Measurements from ENCODE around the gene KIR2DL1.
"Not testable (repeated sequence)": the region's sequence is repeated elsewhere in the genome, so short reads cannot be mapped to it uniquely, and the experiment has no call there.

Gene KIR2DL1

GRCh38 chr19:54771018-54771960, 1.7 kb downstream of the KIR2DL1 start:
- not testable (repeated sequence) for DNase-seq

DNA sequence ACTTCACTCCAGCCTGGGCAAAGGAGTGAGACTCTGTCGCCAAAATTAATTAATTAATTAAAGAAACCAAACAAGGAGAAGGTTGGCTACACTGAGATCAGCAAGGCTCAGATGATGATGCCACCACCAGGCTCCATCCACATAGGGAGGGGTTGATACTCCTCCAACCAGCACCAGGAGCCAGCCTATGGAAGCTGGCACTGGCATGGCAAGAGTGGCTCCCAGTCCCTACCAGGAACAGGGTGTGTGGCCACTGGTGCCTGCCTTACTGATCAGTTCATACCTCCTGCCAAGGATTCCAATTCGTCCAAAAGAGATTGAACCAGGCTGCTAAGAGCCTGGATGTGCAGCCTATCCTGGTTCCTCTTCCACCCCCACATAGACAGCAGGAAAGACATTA, 3.1 kb downstream of the KIR2DL1 start:
- not testable (repeated sequence) for DNase-seq

DNA sequence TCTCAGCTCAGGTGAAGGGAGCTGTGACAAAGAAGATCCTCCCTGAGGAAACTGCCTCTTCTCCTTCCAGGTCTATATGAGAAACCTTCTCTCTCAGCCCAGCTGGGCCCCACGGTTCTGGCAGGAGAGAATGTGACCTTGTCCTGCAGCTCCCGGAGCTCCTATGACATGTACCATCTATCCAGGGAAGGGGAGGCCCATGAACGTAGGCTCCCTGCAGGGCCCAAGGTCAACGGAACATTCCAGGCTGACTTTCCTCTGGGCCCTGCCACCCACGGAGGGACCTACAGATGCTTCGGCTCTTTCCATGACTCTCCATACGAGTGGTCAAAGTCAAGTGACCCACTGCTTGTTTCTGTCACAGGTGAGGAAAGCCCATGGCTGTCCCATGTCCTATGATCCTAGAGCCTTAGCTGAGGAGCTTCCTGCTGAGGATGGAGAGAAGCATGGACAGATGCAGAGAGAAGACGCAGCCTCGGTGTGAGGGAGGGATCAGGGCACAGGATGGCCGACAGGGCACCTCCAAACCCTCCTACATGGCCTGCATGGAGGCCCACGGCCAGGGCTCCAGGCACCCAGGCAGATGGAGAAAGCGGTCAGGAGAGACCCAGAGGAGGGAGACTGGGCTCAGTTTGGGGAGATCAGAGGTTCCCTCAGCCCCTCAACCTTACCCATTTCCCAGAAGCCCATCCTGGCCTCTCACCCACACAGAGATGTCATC, 5.7 kb downstream of the KIR2DL1 start:
- not testable (repeated sequence) for DNase-seq

- DNase-seq = not testable (repeated sequence)
Observed at GRCh38 chr19:54775830-54776229, 6.2 kb downstream of the KIR2DL1 start.

GRCh38 chr19:54777851-54778250, 8.3 kb downstream of the KIR2DL1 start:
- not testable (repeated sequence) for DNase-seq

DNA sequence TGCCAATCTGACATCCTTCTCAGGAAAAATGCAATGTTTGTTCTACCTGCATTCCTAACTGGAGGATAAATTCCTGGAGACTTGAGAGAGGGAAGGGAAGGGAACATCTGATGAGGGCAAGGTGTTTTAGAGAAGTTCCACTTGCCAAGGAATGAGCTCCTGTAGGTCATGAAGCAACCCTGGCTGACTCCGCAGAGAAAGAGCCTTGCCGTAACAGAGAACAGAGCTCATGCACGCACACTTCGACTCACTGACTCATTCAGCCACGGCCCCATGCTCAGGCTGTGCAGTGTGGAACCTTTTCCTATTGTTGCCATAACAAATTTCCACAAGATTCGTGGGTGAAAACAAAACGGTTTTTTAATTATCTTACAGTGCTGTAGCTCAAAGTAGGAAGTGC, 9.3 kb downstream of the KIR2DL1 start:
- peak; percentile 71 to 90 for DNase-seq

DNA sequence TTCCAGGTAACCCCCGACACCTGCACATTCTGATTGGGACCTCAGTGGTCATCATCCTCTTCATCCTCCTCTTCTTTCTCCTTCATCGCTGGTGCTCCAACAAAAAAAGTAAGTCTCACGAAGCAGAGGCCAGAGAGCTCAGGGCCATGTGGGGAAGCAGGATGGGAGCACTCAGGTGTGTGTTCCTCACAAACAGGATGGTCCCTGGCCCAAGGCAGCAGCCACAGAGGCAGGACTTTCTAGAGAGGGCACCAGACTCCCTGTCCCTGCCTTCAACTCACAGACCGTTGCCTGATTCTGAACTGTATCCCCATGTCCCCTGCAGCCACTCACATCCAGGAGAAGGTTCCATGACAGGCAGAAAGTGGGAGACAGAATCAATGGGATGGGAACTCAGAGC, 13.3 kb downstream of the KIR2DL1 start:
- DNase-seq = not testable (repeated sequence)

DNA sequence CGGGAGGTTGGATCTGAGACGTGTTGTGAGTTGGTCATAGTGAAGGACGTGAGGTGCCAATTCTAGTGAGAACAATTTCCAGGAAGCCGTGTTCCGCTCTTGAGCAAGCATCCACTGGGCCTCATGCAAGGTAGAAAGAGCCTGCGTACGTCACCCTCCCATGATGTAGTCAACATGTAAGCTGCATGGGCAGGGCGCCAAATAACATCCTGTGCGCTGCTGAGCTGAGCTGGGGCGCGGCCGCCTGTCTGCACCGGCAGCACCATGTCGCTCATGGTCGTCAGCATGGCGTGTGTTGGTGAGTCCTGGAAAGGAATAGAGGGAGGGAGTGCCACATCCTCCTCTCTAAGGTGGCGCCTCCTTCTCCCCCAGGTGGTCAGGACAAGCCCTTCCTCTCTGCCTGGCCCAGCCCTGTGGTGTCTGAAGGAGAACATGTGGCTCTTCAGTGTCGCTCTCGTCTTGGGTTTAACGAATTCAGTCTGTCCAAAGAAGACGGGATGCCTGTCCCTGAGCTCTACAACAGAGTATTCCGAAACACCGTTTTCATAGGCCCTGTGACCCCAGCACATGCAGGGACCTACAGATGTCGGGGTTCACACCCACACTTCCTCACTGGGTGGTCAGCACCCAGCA, 16.6 kb downstream of the KIR2DL1 start:
- DNase-seq = not testable (repeated sequence)

DNA sequence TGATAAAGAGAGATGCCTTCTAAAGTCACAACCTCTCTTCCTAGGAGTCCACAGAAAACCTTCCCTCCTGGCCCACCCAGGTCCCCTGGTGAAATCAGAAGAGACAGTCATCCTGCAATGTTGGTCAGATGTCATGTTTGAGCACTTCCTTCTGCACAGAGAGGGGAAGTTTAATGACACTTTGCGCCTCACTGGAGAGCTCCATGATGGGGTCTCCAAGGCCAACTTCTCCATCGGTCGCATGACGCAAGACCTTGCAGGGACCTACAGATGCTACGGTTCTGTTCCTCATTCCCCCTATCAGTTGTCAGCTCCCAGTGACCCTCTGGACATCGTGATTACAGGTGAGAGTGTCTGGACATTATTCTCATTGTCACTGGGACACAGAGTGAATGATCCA, 18.6 kb downstream of the KIR2DL1 start:
- DNase-seq = peak; percentile 76 to 87

DNA sequence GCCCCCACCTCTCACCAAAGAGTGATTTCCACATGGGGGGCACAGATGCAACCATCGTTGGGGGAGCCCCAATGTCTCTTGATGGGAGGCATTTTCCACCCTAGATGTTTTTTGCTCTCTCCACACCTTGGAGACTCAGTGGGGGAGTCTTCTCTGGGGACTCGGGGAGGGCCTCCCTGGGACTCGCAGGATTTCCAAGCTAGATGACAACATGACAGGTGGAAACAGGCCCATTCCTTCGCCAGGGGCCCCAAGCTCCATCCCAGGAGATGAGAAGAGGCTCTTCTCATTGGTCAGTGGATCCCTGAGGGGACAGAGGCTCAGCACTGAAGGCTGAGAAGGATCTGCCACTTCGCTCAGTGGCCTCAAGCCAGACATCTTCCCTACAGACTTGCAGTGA, 21.1 kb downstream of the KIR2DL1 start:
- no peak for DNase-seq

- no peak for DNase-seq
Observed at GRCh38 chr19:54791476-54791875, 21.9 kb downstream of the KIR2DL1 start.

DNA sequence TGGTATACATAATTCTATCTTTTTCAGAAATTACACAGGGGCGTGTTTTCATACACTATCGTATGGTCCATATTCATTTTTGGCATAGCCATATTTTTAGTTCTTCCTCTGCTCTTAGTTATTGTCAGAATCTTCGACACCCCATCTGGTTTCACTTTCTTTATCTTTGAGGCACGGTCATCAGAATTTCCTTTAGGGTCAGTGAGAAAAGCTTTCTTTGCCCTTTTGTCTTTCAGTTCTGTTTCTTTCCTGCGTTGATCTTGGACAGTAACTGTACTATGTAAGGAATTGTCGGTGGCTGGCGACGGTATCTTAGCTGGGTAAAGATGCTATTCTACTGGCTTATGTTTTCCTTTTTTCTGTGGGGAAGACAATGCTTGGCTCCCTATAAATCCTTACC, 23.2 kb downstream of the KIR2DL1 start:
- DNase-seq = peak; percentile 2 to 29

- DNase-seq = peak; percentile 40 to 69
Observed at GRCh38 chr19:54795758-54796157, 26.2 kb downstream of the KIR2DL1 start.

DNA sequence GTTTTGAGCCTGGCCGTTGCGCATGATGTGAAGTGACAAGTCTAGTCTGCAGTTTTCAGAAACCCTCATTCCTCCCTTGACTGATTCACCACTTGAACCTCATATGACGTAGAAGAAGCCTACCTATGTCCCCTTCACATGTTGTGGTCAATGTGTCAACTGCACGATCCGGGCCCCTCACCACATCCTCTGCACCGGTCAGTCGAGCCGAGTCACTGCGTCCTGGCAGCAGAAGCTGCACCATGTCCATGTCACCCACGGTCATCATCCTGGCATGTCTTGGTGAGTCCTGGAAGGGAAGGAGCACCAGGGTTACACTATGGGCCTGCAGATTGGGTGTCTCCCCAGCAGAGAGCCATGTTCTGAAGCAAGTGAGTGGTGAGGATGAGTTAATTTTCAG, 33.8 kb downstream of the KIR2DL1 start, which contains the start of gene KIR2DL4:
TSS of gene KIR2DL4 (plus strand) at position 201 of the 400 bp plus-strand sequence. CDS start at position 243, 42 bp downstream.
- no peak for DNase-seq

GRCh38 chr19:54804101-54804500, 34.5 kb downstream of the KIR2DL1 start:
- no peak for DNase-seq

GRCh38 chr19:54804571-54804970, 35.0 kb downstream of the KIR2DL1 start:
- DNase-seq = no peak

GRCh38 chr19:54805665-54806515, 36.3 kb downstream of the KIR2DL1 start:
- no peak for DNase-seq

DNA sequence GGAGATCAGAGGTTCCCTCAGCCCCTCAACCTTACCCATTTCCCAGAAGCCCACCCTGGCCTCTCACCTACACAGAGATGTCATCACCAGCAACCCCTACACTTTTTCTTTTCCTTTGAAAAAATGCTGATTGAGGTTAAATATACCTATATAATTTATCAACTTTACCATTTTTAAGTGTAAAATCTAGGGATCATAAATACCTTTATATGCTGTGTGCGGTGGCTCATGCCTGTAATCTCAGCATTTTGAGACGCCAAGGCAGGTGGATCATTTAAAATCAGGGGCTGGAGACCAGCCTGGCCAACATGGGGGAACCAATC, 36.9 kb downstream of the KIR2DL1 start:
- no peak for DNase-seq

- not testable (repeated sequence) for DNase-seq
Observed at GRCh38 chr19:54814571-54814970, 45.0 kb downstream of the KIR2DL1 start.

DNA sequence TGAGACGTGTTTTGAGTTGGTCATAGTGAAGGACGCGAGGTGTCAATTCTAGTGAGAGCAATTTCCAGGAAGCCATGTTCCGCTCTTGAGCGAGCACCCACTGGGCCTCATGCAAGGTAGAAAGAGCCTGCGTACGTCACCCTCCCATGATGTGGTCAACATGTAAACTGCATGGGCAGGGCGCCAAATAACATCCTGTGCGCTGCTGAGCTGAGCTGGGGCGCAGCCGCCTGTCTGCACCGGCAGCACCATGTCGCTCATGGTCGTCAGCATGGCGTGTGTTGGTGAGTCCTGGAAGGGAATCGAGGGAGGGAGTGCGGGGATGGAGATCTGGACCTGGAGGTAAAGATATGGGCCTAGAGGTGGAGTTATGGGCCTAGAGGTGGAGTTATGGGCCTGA, 46.7 kb downstream of the KIR2DL1 start, which contains the start of gene KIR3DL1:
TSS of gene KIR3DL1 (plus strand) at position 218 of the 400 bp plus-strand sequence.
- not testable (repeated sequence) for DNase-seq

GRCh38 chr19:54817670-54818536, 48.3 kb downstream of the KIR2DL1 start:
- no peak for DNase-seq
